GM03348 (cell line): ENCODE measurements around the gene SORCS2.

ENCODE experiments used
- DNase-seq: peaks from one replicate; pipeline ENCODE4 v3.0.0; 2012; ENCODE audit warnings: low spot score

The SORCS2 gene

DNA sequence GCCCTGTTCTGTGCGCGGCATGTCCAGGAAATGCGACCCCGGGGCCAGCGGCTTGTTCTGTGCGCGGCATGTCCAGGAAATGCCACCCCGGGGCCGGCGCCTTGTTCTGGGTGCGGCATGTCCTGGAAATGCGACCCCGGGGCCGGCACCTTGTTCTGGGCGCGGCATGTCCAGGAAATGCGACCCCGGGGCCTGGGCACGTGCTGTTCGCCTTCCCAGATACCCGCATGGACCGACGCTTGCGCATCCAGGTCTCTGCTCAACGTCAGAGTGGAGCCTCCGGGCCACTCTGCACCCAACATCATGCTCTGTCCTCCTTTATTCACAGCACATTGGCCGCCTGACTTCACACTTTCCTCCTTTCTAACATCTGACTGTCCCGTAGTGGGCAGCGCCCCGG, 318.2 kb downstream of the SORCS2 start:
- DNase-seq: no peak

DNA sequence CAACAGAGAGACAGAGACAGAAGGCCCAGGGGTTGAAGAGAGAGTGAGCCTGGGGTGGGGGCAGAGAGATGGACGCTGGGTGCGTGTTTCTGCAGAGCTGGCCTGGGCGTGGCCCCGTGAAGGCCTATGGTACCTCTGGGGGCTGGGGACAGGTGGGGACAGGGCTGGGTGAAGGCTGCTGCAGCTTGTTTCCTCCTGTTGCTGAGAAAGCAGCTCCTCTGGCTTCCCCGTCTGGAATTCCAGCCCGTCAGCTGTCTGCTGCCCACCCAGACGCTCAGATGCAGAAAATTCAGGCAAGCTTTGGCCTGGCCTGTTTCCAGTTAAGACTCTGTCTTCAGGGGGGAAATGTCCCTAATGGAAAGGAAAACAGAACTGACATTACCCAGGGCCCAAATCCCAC, 319.2 kb downstream of the SORCS2 start:
- no peak for DNase-seq

DNA sequence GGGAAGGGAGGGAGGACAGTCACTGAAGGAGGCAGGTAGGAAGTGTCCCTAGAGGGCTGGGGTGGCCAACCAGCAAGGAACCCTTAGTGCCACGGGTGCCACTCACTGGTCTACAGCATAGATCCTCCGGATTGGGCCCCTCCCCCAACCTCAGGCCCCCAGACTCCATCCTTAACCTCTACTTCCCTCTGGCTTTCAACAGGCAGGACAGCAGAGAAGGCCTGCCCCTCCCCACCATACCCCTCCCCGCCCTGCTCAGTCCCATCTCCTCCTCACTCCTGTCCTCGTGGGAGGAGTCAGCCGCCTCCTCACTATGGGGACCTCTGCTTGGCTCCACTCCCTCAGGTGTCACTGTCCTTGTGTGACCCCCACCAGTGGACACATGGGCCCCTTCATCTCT, 320.1 kb downstream of the SORCS2 start:
- no peak for DNase-seq

DNA sequence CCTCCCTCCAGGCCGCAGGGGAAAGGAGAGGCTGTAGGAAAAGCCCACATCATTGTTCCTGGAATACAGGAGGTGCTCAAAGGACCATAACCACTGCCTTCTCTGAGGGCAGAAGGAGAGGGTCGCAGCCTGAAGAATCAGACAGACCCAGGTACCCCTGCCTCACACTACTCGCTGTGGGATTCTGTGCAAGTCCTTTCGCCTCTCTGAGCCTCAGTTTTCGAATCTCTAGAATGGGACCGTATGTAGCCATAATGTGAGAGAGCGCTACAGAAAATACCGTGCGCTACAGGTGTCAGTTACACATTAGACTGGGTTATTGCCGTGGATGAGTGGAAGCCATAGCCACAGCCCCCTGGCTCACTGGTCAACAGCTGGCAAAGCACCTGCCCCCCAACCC, 320.6 kb downstream of the SORCS2 start:
- no peak for DNase-seq

DNA sequence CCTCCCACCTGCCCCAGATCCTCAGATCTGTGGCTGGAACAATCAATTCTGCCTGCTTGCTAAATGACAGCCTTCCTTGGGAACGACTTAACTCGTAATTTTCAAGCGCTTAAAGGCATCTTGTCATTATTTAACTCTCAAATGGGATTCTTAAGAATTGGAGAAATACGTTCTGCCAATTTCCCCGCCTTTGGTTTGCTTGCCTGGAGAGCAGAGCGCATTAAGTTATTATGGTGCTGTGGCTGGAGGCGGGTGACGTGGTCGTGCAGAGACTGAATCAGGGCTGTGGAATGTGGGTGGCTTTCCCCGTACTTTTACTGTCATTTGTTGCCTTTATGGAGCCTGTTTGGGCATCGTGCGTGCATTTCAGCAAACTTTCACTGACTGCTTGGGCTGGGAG, 321.3 kb downstream of the SORCS2 start:
- peak; percentile 86 for DNase-seq

DNA sequence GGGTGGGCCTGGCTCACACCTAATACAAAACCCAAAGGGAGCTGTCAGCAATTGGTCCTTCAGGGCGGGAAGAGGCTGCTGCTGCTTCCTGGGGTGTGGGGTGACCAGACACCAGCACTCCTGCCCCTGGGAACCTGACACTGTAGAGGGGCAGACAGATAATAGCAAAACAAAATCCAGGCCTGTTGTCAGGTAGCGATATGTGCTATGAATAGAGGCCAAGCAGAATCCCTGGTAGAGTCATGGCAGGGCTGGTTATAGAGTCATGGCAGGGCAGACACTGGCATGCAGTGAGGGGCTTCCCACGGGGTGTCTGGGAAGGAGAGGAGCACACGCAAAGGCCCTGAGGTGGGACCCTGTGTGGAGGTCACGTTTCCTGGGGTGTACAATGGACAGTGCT, 321.9 kb downstream of the SORCS2 start:
- no peak for DNase-seq

DNA sequence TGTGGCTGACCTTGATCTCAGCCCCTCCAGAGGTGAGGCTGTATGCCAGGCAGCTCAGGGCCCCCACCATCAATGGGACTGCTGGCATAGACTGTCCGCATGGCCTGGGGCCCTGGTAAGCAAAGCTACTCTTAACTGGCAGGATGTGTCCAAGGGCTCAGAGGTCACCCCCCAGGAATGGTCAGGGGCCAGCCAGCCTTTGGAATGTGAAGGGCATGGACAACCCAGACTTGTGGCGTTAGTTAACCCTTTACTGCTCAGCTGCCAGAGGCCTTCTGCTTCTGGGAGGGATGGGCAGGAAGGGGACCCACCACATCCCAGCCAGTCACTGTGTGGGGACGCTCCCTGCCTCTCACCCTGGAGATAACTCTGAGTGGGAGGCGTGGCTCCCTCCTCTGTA, 322.5 kb downstream of the SORCS2 start:
- no peak for DNase-seq

DNA sequence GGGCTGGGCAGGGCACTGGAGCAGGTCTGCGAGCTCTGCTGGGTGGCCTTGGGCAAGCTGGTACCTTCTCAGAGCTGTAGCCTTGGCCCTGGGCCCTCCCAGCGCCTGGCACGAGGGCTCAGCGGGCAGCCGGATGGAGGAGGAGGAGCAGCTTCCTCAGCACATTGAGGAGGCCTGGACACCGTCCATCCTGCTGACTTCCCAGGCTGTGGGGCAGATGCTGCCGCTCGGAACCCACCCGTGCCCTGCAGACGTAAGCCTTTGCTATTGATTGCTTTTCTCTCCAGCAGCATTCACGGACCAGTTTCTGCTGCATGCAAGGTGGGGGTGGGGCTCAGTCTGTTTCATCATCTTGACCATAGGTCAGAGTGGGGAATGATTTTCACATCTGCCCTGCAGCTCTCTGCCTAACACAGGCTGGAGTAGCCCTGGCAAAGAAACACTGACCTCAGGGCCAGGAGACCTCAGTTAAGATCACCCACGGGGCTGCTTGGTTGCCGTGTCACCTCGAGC, 323.1 kb downstream of the SORCS2 start:
- no peak for DNase-seq

DNA sequence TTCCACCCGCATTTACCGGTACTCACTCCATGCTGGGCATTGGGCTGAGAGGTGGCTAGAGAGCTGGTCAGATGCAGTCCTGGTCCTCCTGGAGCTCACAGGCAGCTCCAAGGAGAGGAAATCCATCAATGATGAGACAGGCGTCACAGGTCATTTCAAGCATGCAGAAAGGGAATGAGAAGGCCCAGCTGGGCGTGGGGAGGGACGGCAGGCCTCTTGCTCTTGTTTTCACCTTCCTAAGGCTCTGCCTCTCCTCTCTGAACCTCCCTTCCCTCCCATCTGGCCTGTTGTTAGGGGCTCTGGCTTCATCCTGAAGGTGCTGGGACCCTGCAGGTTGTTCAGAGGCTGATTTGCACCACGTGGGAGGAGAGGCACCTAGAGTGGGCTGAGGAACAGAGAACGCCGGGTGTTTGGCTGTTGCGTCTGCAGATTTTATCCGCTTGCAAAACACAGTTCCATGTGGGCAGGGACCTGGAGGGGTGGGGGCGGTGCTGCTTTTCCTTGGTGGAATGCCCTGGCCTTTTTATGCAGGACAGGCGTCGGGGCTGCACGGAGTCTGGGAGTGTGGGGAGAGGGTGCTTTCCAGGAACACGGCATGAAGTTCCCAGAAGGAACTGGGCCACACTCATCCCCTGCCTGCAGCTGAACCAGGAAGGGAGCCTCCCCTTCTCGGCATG, 323.9 kb downstream of the SORCS2 start:
- DNase-seq: no peak

DNA sequence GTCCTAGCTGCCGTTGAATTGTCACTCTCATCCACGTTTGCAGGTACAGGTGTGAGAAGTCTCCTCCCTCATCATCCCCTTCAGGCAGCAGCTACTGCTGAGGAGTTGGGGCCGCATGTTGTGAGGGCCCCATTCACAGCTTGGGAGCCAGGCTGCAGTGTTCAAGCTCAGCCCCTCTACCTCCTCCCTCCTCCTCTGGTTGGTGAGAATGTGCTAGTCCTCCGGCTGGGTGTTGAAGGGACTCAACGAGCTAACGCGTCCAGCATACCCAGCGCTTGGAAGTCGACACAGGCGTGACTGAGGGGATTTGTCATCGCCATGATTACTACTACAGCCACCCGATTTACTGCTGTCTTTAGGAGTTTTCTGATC, 324.4 kb downstream of the SORCS2 start:
- no peak for DNase-seq

DNA sequence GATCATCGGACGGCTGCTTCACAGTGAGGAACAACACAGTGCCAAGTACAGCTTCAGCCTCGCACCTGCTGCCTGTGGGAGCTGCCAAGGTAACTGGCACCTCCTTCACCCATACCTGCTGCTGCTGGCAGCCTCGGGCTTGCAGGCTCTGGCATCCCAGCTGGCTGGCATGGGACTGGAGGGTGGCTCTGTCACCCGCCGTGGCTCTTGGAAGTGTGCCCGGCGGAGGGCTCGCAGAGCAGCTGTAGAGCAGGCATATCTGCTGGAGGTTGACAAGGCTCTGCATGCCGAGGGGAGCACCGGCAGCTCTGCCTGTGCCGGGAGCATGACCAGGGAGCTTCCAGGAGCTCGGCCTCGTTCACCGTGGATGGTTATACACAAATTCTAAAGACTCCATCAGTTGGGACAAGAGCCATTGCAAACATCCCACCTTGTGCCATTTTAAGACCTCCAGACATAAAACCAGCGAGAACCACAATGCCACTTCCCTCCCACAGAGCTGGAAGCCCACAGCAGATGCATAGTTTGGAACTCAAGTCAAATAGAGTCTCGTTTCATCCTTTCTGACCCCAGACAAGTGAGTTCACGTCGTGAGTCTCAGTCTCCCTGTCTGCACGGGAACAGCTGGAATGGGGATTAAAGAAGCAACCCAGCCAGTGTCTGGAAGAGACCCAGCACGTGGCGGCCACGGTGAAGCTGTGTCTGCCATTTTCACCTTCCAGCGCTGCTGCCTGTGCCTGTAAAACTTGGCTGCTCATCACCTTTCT, 326.7 kb downstream of the SORCS2 start:
- DNase-seq: no peak

DNA sequence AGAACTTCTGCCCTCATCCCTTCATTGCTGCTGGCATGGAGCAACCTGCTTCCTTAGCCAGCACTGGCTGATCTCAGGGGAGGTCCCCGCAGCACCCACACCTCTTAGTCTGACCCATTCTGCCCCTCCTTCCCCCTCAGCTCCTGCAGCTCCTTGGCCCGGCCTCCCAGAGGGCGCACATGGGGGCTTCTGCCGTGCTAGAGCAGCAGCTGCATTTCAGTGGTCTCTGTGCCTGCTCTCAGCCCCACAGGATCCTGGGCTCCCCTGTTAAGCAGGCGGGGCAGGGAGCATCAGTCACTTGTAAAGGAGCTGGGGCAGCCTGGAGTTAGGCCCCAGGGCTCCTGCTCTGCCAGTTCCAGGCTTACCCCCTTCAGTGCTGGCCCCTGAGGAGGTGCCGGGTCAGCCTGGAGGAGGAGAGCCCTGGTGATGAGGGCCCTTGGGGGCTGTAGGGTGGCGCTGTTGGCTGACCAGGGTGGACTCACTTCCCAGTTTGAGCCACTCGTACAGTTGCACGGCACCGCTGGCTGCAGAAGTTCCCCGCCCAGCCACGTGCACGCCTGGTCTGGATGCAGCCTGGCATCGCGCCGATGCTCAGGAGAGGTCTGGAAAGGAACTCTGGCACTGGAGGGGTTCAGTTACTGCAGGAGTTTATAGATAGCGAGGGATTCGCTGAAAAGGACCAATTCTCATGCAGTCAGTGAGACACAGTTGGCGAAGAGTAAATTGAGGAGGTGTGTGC, 327.5 kb downstream of the SORCS2 start:
- DNase-seq: no peak

DNA sequence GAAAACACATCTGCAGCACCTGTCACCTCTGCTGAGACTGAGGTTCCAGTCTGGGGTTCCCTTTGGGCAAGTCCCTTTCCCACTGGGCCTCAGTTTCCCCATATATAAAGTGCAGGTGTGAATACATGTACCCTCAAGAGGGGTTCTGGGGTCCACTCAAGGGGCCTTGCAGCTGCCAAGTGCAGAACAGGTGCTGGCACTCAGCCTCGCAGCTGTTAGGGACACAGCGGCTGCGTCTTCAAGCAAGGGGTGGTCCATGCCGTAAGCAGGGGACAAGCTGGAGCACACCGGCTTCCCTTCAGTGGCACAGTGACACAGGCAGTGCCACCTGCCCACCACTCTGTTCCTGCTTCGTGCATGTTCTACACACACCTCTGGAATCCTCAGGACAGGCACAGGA, 329.3 kb downstream of the SORCS2 start:
- no peak for DNase-seq

DNA sequence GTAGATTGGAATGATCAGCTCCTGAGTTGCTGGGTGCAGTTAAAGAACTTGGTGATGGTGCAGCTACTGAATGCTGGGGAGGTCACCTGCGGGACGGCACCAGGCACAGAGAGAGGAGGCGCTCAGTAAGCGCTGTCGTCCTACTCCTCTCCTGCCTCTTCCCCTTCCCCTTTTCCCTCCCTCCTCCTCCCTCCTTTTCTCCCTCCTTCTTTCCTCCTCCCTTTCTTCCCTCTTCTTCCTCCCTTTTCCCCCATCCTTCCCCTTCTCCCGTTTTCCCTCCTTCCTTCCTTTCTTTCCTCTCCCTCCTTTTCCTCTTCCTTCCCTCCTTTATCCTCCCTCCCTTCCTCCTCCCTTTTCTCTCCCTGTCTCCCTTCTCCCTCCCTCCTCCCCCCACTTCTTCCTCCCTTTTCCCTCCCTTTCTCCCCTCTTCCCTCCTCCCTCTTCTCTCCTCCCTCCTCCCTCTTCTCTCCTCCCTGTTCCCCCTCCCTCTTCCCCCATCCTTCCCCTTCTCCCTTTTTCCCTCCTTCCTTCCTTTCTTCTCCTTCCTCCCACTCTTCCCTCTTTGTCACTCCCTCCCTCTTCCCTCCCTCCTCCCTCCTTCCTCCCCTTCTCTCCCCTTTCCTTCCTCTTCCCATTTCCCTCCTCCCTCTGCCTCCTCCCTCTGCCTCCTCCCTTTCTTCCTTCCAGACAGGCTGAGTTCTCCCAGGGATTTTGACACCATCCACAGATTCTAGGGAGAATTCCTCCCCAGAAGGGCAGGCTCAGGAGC, 330.3 kb downstream of the SORCS2 start:
- no peak for DNase-seq

DNA sequence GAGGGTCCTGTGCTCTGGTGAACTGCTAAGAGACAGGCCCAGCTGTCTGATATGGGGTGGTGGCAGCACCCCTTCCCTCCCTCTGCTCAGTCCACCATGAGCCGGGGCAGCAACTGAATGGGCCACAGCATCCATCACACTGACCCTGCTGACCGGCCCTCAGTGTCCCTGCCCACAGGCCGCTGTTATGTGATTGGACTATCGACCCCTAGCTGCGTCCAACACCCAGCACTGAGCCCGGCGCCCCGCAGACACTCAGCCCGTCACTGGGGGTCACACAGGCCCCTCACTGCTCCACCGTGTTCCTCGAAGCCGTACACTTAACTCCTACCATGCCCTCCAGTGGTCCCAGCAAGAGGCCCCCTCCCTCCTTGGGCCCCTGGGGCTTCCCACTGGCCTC, 331.2 kb downstream of the SORCS2 start:
- no peak for DNase-seq

DNA sequence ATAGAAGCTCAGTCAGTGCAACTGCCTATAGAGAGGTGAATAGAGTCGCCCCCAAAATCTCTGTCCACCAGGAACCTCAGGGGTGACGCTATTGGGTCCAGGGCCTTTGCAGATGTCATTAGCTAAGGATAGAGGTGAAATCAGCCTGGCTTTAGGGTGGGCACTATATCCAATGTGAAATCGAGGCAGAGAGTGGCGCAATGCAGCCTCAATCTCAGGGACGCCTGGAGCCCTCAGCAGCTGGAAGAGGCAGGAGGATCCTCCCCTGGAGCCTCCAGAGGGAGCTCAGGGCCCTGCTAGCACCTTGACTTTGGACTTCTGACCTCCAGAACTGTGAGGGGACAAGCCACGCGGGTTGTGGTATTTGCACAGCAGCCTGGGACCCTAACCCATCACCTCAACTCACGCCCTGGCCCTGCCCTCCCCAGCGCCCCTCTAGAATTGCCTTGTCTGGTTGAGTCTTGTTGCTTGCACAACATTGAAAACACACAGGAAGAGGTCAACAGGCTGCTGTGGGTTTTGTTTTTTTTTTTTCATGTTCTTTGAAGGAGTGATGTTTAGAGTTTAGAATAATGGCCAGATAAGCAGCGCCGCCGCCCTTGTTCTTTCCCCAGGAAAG, 331.8 kb downstream of the SORCS2 start:
- no peak for DNase-seq

DNA sequence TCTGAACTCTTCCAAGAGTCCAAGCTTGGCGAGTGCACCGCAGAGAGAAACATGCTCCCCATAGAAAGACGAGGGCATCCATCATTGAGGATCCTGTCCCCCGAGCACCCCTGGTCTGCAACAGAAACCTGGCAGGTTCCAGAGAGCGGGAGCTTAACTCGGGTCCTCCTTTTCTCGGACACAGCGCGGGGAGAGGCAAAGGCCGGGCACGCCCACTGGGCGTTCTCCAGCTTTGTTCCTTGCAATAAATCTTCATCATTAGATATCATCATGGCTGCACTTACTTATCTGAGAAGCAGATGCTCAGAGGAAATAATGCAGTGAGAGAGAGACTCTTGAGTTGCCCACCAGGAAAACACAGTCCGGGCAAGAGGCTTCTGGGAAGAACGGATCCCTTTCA, 332.5 kb downstream of the SORCS2 start:
- DNase-seq: no peak

DNA sequence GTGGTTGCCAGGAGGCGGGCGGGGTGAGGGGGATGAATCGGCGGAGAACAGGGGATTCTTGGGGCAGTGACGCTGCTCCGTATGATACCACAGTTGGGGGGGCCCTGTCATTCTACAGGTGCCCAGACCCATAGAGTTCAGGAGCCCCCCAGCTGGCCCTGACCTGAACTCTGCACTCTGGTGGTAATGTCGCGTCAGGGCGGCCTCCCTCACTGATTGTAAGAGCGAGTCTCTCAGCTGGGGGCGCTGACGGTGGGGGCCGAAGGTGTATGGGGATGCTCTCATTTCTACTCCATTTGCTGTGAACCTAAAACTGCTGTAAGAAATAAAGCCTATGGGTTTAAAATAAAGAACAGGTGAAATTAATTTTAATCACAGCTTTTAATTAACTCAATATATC, 334.2 kb downstream of the SORCS2 start:
- DNase-seq: no peak

DNA sequence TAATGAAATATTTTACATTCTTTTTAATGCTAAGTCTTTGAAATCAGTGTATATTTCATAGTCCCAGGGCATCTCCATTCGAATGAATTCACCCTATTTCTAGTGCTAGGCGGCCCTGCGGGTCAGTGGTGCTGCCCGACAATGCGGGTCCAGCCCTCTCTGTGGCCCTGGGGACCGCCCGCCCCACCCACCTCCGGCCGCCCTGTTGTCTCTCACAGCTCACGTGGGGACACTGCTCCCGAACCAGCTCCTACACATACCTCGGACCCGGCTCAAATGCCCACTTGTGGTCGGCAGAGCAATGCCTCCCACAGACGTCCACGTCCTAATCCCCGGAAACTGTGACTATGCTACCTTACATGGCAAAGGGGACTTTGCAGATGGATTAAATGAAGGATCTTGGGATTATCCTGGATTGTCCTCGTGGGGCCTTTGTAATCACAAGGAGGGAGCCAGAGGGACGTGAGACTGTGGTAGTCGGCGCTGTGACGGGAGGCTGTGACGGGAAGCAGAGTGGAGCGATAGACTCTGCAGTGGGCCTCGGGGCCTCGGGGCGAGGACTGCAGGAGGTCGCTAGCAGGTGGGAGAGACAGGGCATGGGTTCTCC, 334.7 kb downstream of the SORCS2 start:
- DNase-seq: no peak

DNA sequence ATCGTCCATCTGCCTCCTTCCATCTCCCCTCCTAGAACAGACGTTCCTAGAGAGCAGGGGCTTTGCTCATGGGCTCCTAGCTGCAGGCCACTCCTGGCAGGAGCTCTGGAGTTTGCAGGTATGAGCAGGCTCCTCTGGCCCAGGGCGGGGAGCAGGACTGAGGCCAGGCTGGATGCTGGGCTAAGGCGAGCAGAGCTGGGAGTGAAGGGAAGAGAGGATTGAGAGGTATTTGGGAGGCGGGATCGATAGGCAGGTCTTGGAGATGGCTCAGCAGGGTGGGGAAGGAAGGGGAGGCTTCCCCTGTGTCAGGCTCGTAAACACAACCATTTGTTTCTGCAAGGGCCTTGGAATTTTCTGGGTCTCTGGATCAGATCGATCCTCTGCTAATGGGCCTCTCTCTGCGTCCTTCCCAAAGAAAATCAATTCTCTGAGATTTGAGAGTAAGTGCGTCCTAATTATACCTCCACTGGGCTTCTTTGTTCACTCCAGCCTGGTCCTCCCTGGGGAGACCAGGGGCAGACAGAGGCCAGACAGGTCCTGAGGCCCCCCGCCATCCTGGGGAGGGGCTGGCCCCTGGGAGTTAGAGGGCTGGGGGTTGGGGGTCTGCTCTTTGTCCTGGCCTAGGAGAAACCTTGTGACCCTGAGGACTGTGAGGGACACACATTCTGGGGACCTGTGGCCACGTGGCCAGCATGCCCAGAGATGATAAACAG, 337.2 kb downstream of the SORCS2 start:
- DNase-seq: no peak

DNA sequence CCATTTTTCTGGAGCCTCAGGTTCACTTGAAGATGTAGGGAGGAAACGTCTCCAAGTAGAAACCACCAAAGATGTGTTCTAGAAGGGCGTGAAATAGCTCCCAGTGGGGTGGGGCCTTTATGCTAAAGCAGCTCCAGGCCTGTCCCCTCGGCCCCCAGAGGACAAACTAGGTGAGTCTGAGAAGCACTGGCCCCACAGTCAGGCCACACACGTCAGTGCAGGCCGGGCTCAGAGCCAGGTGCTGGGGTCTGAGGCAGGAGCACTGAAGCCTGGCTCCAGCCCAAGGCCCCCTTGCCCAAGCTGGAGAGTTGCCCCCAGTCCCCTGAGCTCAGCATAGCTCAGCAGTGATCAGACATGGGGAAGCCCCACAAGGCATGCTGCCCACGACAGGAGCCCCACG, 337.7 kb downstream of the SORCS2 start:
- no peak for DNase-seq
